Kidney (tissue), 14 donors: ENCODE results near the gene ERP44. TPM values are rescaled to one million over a fixed set of nuclear protein-coding genes. Genes with fewer than 3 reads are reported as not detected.

Experiments
- DNase-seq, 5 donors: peaks; one replicate each; pipeline ENCODE4 v3.0.0-alpha.2; 2013 to 2020
- FAIRE-seq: peaks from 2 replicates; lab custom pipeline; 2012; peaks lifted over from hg19 to GRCh38; lab: Jason Lieb, UNC
- H3K27ac ChIP-seq, 2 donors: one replicate each; pipeline ENCODE4 v1.7.0; 2013; ENCODE audit warnings: low read depth in 2 of 2, low read length in 2 of 2, inconsistent platforms in 1 of 2
- H3K27me3 ChIP-seq: one replicate; pipeline ENCODE4 v1.7.1; 2013; ENCODE audit warnings: low read length, inconsistent platforms; ENCODE audit not compliant: control insufficient read depth, insufficient read depth
- H3K36me3 ChIP-seq, 3 donors: one replicate each; pipeline versions ENCODE4 v1.7.0 to v1.7.1; 2013; ENCODE audit warnings: low read length in 3 of 3, control low read depth in 1 of 3, inconsistent platforms in 1 of 3; ENCODE audit not compliant: insufficient read depth in 3 of 3, control insufficient read depth in 2 of 3
- H3K4me1 ChIP-seq, 3 donors: one replicate each; pipeline versions ENCODE4 v1.7.0 to v1.7.1; 2013; ENCODE audit warnings: low read length in 3 of 3, inconsistent platforms in 1 of 3, low read depth in 1 of 3; ENCODE audit not compliant: control insufficient read depth in 2 of 3, insufficient read depth in 2 of 3
- H3K4me3 ChIP-seq, 3 donors: one replicate each; pipeline versions ENCODE4 v1.7.0 to v1.8.1; 2013; ENCODE audit warnings: low read length in 3 of 3, control low read depth in 1 of 3, inconsistent platforms in 1 of 3
- H3K9ac ChIP-seq, 3 donors: one replicate each; pipeline versions ENCODE4 v1.7.0 to v1.7.1; 2013; ENCODE audit warnings: low read length in 3 of 3, control low read depth in 1 of 3, inconsistent platforms in 1 of 3
- H3K9me3 ChIP-seq, 3 donors: one replicate each; pipeline versions ENCODE4 v1.7.0 to v1.7.1; 2013; ENCODE audit warnings: low read length in 3 of 3, control low read depth in 1 of 3, inconsistent platforms in 1 of 3; ENCODE audit not compliant: control insufficient read depth in 2 of 3, insufficient read depth in 1 of 3
- intact Hi-C: fragments of 100-400 bp; cut with DNase I; formaldehyde crosslinking; loops from one replicate; pipeline ENCODE4 v1.11.1; 2022
- polyA plus RNA-seq: library from polyadenylated mRNA; stranded (reverse); fragments of 350-450 nt; fragmentation: Illumina TruSeq; extraction: RNeasy Lipid Tissue Mini Kit (QIAGEN cat#74804); gene quantifications from one replicate; pipeline ENCODE4 v1.2.3, GENCODE V29; 2014; ENCODE audit warnings: low read depth, low replicate concordance; ENCODE audit not compliant: insufficient read depth
- total RNA-seq: library from RNA; stranded (reverse); fragmentation: NEBNext Ultra II Directional; extraction: Animal tissue kit (Norgen Biotek cat#: 25700); gene quantifications from one replicate; pipeline ENCODE4 v1.2.1, GENCODE V29; 2021
- TF ChIP-seq, protein P1 (sequence below): IDR thresholded peaks from 3 replicates; pipeline ENCODE4 v1.5.1; 2012; ENCODE audit warnings: mild to moderate bottlenecking, moderate library complexity, borderline replicate concordance; ENCODE audit not compliant: insufficient read depth; ENCODE audit errors: extremely low read depth
- donor health status: control.
- donor health status: control.
- donor health status: control.
- donor health status: control.
- donor health status: control.
- donor health status: DM: yes; HTN: yes; CAD: no.
- donor health status: Normal renal cell carcinoma (clear cell type).

Gene ERP44
- total and polyA plus RNA-seq, 2 donors from 2014 or later = 22.3 to 24.1 TPM

DNA sequence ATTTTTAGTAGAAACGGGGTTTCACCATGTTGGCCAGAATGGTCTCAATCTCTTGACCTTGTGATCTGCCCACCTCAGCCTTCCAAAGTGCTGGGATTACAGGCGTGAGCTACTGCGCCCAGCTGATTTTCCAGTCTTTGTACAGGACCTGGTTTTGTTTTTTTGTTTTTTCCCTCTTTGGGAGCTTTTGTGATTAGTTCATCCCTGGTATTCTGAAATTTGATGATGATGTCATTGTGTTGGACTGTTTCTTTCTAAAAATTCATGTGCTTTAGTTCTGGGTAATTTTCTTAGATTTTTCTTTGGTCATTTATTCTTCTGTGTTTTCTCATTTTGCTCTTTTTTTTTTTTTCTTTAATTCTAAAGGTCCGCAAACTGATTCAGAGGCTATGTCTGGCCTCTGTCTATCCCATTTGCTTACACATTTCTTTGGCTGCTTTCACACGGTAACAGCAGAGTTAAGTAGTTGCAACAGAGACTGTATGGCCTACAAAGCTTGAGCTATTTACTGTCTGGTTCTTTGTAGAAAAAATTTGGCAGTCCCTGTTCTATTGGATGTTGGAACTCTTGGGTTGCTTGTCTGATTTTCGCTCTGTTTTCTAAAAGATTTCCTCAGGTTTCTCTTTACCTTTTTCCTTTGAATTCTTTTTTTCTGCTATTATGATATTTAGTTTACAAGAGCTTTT lies 167.5 kb downstream of the ERP44 start:
- TF ChIP-seq, protein P1, sequence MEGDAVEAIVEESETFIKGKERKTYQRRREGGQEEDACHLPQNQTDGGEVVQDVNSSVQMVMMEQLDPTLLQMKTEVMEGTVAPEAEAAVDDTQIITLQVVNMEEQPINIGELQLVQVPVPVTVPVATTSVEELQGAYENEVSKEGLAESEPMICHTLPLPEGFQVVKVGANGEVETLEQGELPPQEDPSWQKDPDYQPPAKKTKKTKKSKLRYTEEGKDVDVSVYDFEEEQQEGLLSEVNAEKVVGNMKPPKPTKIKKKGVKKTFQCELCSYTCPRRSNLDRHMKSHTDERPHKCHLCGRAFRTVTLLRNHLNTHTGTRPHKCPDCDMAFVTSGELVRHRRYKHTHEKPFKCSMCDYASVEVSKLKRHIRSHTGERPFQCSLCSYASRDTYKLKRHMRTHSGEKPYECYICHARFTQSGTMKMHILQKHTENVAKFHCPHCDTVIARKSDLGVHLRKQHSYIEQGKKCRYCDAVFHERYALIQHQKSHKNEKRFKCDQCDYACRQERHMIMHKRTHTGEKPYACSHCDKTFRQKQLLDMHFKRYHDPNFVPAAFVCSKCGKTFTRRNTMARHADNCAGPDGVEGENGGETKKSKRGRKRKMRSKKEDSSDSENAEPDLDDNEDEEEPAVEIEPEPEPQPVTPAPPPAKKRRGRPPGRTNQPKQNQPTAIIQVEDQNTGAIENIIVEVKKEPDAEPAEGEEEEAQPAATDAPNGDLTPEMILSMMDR = no peak
- Histone ChIP-seq H3K27ac (no peak overlapping the region), H3K9ac (no peak overlapping the region), H3K27me3 (no peaks in the 10 kb centered on the region), H3K4me1 (no peaks in the 10 kb centered on the region), H3K36me3 (peaks cover 0 to 5% (median 2%) of the 10 kb centered on the region in 3 donors), H3K4me3 (no peak overlapping the region), H3K9me3 (peaks cover 0 to 5% (median 0%) of the 10 kb centered on the region in 3 donors)
- FAIRE-seq = no peak
- no peak for DNase-seq
- intact Hi-C loops = no loop called here

DNA sequence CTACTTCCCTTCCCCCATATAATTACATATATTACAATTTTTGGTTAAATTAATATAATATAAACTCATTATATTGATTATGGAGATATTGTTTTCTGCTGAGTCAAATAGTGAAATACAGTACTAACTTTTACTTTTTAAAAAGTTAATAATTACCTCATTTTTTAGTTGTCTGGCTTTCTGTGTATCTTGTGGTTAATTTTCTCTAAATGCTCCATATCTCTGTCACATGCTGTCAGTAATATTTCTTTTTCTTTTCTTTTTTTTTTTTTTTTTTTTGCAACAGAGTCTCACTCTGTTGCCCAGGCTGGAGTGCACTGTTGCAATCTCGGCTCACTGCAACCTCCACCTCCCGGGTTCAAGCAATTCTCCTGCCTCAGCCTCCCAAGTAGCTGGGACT lies 169.1 kb downstream of the ERP44 start:
- TF ChIP-seq, protein P1 = no peak
- Histone ChIP-seq H3K4me3 (no peak overlapping the region), H3K27ac (no peak overlapping the region), H3K9ac (no peak overlapping the region), H3K27me3 (no peaks in the 10 kb centered on the region), H3K4me1 (no peaks in the 10 kb centered on the region), H3K9me3 (peaks cover 0 to 8% (median 2%) of the 10 kb centered on the region in 3 donors), H3K36me3 (peaks cover 0 to 5% (median 2%) of the 10 kb centered on the region in 3 donors)
- FAIRE-seq (no peak), DNase-seq (no peak)
- intact Hi-C loops = no loop called here

Other genes starting within 250 kb of the ERP44 start
- gene STX17, start 192.3 kb downstream of the ERP44 start, total RNA-seq = 39.7 TPM
- gene STX17, start 192.3 kb downstream of the ERP44 start, polyA plus RNA-seq = 5.2 TPM
- 19.7 TPM for gene INVS, start 243 bp upstream of the ERP44 start, total RNA-seq
- 7.1 TPM for gene INVS, start 243 bp upstream of the ERP44 start, polyA plus RNA-seq